ENCODE data around the gene NACA.

- no peak for TF ChIP-seq CTCF (IDR thresholded peaks at IDR 0.05 in 2 of 3, conservative IDR thresholded peaks at IDR 0.05 in 1 of 3; ENCODE audit: borderline replicate concordance in 1 of 3, insufficient read depth in 1 of 3, low read depth in 2 of 3, low read length in 2 of 3)
- TF ChIP-seq JUND (IDR thresholded peaks at IDR 0.05) = no peak
- no peak for TF ChIP-seq SP1 (IDR thresholded peaks at IDR 0.05; ENCODE audit: low read depth)
- TF ChIP-seq ZBTB33 (IDR thresholded peaks at IDR 0.05; ENCODE audit: extremely low read depth, insufficient replicate concordance, low read length) = no peak
- no peak for TF ChIP-seq CEBPB (IDR thresholded peaks at IDR 0.05; ENCODE audit: low read depth)
- TF ChIP-seq, protein P1, sequence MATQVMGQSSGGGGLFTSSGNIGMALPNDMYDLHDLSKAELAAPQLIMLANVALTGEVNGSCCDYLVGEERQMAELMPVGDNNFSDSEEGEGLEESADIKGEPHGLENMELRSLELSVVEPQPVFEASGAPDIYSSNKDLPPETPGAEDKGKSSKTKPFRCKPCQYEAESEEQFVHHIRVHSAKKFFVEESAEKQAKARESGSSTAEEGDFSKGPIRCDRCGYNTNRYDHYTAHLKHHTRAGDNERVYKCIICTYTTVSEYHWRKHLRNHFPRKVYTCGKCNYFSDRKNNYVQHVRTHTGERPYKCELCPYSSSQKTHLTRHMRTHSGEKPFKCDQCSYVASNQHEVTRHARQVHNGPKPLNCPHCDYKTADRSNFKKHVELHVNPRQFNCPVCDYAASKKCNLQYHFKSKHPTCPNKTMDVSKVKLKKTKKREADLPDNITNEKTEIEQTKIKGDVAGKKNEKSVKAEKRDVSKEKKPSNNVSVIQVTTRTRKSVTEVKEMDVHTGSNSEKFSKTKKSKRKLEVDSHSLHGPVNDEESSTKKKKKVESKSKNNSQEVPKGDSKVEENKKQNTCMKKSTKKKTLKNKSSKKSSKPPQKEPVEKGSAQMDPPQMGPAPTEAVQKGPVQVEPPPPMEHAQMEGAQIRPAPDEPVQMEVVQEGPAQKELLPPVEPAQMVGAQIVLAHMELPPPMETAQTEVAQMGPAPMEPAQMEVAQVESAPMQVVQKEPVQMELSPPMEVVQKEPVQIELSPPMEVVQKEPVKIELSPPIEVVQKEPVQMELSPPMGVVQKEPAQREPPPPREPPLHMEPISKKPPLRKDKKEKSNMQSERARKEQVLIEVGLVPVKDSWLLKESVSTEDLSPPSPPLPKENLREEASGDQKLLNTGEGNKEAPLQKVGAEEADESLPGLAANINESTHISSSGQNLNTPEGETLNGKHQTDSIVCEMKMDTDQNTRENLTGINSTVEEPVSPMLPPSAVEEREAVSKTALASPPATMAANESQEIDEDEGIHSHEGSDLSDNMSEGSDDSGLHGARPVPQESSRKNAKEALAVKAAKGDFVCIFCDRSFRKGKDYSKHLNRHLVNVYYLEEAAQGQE (IDR thresholded peaks at IDR 0.05; ENCODE audit: low read depth) = no peak
- no peak for TF ChIP-seq TCF7L2 (IDR thresholded peaks at IDR 0.05; ENCODE audit: borderline replicate concordance, extremely low read depth, insufficient read depth, insufficient read length)
- TF ChIP-seq, protein P2, sequence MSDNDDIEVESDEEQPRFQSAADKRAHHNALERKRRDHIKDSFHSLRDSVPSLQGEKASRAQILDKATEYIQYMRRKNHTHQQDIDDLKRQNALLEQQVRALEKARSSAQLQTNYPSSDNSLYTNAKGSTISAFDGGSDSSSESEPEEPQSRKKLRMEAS (IDR thresholded peaks at IDR 0.05) = no peak
Observed at GRCh38 chr12:56721216-56721615, 3.9 kb downstream of the NACA start.

Measured in HCT116 (cell line).